Measurements from ENCODE around the gene ZNF512. TPM values are rescaled to one million over a fixed set of nuclear protein-coding genes. Genes with fewer than 3 reads are reported as not detected.
A peak's percentile ranks its signal among the peaks of the same experiment; 100 is the strongest.
"Not testable (repeated sequence)": the region's sequence is repeated elsewhere in the genome, so short reads cannot be mapped to it uniquely, and the experiment has no call there.

Gene ZNF512
- total RNA-seq, 2 donors from 2014 or later = 11.9 to 63.3 TPM

DNA sequence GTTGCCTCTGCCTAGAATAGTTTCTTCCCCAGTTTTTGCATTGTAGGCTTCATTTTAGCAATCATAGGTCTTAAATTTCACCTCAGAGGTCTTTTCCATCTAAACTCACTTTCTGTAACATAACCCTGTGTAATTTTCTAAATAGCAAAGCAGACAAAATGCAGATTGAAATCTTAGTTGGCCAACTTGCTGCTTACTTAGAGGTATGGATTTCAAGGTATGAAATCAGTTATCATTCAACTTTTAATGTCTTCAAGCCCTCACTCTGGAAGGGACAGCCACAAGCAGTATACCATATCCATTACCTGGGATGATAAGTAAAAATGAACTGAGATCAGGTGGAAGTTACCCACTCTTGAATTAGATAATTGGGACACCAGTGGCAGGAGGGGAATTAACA, 42.1 kb downstream of the ZNF512 start:
- intact Hi-C loops (cut with DNase I) = no loop called here

DNA sequence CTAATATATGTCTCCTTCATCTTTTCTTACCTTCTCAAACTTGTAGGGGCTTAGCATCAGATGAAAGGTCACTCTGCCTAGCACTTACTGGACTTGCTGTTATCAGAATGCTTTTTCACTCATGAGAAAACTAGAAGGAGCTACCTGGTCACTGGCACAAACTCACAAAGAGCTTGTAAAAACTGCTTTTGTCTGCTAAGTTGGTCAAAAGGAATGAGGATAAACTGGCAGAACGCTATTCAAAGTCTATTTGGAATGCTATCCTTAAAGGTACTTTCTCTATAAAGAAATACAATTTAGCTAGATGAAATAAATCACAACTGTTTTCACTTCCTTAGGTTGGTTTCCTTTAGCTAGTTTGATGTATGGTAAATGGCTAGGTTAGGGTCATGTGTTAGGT, 43.5 kb downstream of the ZNF512 start:
- H3K27me3 ChIP-seq; intact Hi-C loops (cut with DNase I); H3K36me3 ChIP-seq (replicated peaks in 1 of 2; ENCODE audit: insufficient read depth in 1 of 2, low read depth in 2 of 2); H3K4me3 ChIP-seq; ATAC-seq; H3K9me3 ChIP-seq; DNase-seq: not testable (repeated sequence)
- H3K27ac ChIP-seq = peak overlapping the region in 1 of 4 donors; percentile 14
- 88 to 100% methylated on average over 1 of the region's 1 CpG for WGBS, 2 donors
- H3K4me1 ChIP-seq = peaks cover 19% of the 10 kb centered on the region

More for the DNA sequence above, 42.1 kb downstream of the ZNF512 start:
- Histone ChIP-seq H3K4me3 (no peak overlapping the region), H3K36me3 (replicated peaks in 1 of 2; ENCODE audit: insufficient read depth in 1 of 2, low read depth in 2 of 2) (peaks cover 4 to 6% of the 10 kb centered on the region in 2 donors), H3K9me3 (no peaks in the 10 kb centered on the region), H3K27ac (no peak overlapping the region), H3K4me1 (peaks cover 14% of the 10 kb centered on the region), H3K27me3 (no peaks in the 10 kb centered on the region)
- DNase-seq (no peak), ATAC-seq (no peak)
- no peak for TF ChIP-seq POLR2A (IDR thresholded peaks at IDR 0.05)

DNA sequence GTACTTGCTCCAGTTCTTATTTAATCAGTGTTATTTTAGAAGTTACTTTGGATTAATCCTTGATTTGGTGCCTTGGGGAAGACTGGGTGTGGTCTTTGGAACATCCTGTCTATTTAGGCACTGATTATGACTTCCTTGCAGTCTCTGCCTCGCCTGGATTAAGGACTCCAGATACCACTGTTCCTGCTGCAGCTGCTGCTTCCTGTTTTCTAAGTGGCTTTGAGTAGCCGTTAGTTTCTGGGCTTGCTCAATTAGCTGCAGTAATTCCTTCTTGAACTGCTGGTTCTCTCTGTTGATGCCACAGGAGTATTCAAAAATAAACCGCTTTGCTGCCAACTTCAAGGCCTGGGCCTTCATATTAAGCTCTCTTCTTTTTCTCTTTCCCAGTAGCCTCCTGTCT, 44.1 kb downstream of the ZNF512 start:
- Histone ChIP-seq H3K27ac (peak overlapping the region in 1 of 4 donors; percentile 14), H3K4me1 (peaks cover 19% of the 10 kb centered on the region)
- H3K36me3 ChIP-seq (replicated peaks in 1 of 2; ENCODE audit: insufficient read depth in 1 of 2, low read depth in 2 of 2); H3K27me3 ChIP-seq; H3K4me3 ChIP-seq; intact Hi-C loops (cut with DNase I); H3K9me3 ChIP-seq; ATAC-seq: not testable (repeated sequence)
- DNase-seq = peak in 1 of 4 donors; percentile 3
- WGBS, 2 donors = 65 to 71% methylated on average over 3 of the region's 3 CpGs

DNA sequence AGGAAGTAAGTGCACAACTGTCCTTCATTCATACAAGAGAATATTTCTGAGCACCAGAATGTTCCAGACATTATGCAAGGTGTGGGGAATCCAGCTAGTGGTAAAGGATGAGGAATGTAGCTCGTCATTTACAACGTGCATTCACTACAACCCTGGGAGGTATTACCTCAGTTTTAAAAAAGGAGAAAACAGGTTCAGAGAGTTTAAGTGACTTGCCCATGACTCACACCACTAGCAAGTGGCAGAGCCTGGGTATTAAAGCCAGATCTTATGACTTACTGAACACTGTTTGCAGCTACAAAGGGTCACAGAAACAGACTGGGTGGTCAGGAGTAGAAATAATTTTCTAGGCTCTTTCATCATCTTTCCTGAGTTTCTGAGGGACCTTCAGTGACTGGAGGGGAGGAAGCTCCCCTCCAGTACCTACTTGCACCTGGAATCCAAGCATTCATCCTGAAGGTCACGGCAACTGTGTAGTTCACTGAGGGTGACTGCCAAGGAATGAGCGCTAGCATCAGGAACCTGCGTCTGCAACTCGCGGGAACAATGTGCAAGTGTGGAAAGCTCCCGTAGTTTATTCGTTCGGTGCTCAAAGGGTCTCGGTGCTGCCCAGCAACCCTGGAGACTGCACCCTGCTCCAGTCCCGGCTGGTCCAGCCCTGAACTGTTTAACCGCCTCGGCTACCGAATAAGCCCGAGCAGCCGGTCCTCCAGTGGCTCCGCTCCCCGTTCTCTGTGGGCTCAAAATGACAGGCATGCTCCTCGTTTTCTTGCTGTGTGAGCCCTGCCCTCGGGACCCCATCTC, 45.3 kb downstream of the ZNF512 start:
- peak overlapping the region; percentile 86 to 90 for H3K4me3 ChIP-seq
- no peak for TF ChIP-seq POLR2A (IDR thresholded peaks at IDR 0.05)
- TF ChIP-seq, protein P1, sequence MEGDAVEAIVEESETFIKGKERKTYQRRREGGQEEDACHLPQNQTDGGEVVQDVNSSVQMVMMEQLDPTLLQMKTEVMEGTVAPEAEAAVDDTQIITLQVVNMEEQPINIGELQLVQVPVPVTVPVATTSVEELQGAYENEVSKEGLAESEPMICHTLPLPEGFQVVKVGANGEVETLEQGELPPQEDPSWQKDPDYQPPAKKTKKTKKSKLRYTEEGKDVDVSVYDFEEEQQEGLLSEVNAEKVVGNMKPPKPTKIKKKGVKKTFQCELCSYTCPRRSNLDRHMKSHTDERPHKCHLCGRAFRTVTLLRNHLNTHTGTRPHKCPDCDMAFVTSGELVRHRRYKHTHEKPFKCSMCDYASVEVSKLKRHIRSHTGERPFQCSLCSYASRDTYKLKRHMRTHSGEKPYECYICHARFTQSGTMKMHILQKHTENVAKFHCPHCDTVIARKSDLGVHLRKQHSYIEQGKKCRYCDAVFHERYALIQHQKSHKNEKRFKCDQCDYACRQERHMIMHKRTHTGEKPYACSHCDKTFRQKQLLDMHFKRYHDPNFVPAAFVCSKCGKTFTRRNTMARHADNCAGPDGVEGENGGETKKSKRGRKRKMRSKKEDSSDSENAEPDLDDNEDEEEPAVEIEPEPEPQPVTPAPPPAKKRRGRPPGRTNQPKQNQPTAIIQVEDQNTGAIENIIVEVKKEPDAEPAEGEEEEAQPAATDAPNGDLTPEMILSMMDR (IDR thresholded peaks at IDR 0.05) = no peak
- peaks cover 19% of the 10 kb centered on the region for H3K4me1 ChIP-seq
- ATAC-seq = peak; percentile 64
- no peaks in the 10 kb centered on the region for H3K9me3 ChIP-seq
- DNase-seq = peak; percentile 16 to 37 (median 26)
- 2 to 9% methylated on average over 3 to 18 of the region's 21 CpGs for WGBS, 2 donors
- H3K27ac ChIP-seq = peak overlapping the region in 3 of 4 donors; percentile 70 to 76 (median 71)
- intact Hi-C loops (cut with DNase I) = no loop called here
- H3K36me3 ChIP-seq (replicated peaks in 1 of 2; ENCODE audit: insufficient read depth in 1 of 2, low read depth in 2 of 2) = peaks cover 0 to 8% of the 10 kb centered on the region in 2 donors
- no peaks in the 10 kb centered on the region for H3K27me3 ChIP-seq

DNA sequence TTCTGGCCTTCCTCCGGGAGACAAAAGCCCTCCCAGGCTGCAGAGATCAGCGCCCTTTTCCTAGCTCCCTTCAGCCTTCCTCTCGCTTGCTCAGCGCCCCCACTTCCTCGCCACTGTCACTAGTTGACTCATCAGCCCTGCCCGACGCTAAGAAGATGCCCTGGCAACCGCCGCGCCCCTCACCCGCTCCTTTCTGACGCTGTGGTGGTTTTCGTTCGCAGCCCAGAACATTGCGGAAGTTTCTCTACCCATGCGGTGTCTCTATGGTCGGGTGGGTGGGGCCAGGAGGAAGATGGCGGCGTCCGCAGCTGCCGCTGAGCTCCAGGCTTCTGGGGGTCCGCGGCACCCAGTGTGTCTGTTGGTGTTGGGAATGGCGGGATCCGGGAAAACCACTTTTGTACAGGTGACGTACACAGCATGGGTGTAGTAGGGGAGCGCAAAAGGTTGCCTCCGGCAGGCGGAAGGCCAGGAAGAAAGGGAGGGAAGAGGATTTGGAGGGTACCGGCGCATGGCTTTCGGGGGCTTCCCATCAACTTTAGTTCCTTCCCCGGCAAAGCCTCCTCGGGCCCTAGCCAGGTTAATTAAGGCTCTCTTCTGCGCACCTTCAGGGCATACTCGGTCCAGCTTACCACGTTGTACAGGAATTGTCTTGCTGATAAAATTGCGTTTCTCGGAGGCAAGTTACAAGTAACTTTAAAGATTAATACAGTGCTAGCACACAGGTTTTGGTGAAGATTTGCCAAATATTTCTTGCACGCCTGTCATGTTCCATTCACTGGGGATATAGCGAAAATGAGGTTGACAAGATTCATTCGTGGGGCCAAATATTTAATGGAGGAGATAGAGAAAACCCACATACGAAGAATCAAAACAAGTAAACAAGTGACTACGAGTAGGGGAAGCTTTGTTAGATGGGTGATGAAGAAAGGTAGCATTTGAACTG, 46.2 kb downstream of the ZNF512 start, which contains the start of the genes CCDC121 and GPN1:
Gene CCDC121 (minus strand): TSS at position 246 of the 943 bp plus-strand sequence. CDS start 1,213 bp downstream, outside the sequence.
Gene GPN1 (plus strand): TSS at position 284 of the 943 bp plus-strand sequence. CDS start 9 bp downstream, at position 293.
- ATAC-seq = peak; percentile 93
- H3K4me1 ChIP-seq = peaks cover 19% of the 10 kb centered on the region
- H3K4me3 ChIP-seq = peak within 1 kb of the TSS; percentile 86 to 90
- no peaks in the 10 kb centered on the region for H3K27me3 ChIP-seq
- peaks cover 0 to 8% of the 10 kb centered on the region in 2 donors for H3K36me3 ChIP-seq (replicated peaks in 1 of 2; ENCODE audit: insufficient read depth in 1 of 2, low read depth in 2 of 2)
- H3K27ac ChIP-seq = peak within 1 kb of the TSS in 3 of 4 donors; percentile 70 to 76 (median 71)
- H3K9me3 ChIP-seq = no peaks in the 10 kb centered on the region
- TF ChIP-seq, protein P1 (IDR thresholded peaks at IDR 0.05) = no peak
- TF ChIP-seq POLR2A (IDR thresholded peaks at IDR 0.05) = peak; percentile 28 to 83 (median 76)
- intact Hi-C loops (cut with DNase I) = no loop called here
- 0% methylated on average over 41 to 44 of the region's 44 CpGs for WGBS, 2 donors
- peak; percentile 74 to 87 (median 82) for DNase-seq

DNA sequence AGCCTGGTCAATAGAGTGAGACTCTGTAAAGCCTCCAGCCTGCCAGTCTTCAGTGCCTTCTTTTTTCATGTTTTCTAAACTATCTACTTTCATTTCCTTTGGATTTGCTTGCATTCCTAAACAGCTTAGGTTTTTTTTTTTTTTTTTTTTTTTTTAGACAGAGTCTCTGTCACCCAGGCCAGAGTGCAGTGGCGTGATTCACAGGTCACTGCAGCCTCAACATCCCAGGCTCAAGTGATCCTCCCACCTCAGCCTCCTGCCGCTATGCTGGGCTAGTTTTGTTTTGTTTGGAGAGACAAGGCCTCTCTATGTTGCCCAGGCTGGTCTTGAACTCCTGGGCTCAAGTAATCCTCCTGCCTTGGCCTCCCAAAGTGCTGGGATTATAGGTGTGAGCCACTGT, 47.4 kb downstream of the ZNF512 start:
- peaks cover 19% of the 10 kb centered on the region for H3K4me1 ChIP-seq
- H3K27ac ChIP-seq; ATAC-seq; H3K27me3 ChIP-seq; DNase-seq; intact Hi-C loops (cut with DNase I); H3K9me3 ChIP-seq; H3K4me3 ChIP-seq: not testable (repeated sequence)
- H3K36me3 ChIP-seq (replicated peaks in 1 of 2; ENCODE audit: insufficient read depth in 1 of 2, low read depth in 2 of 2) = peaks cover 0 to 16% of the 10 kb centered on the region in 2 donors
- WGBS, 2 donors = 91 to 94% methylated on average over 2 of the region's 2 CpGs
